GM18861 (cell line): ENCODE measurements around the gene TEX264.
"Not testable (repeated sequence)": the region's sequence is repeated elsewhere in the genome, so short reads cannot be mapped to it uniquely, and the experiment has no call there.

Source experiments
- ATAC-seq: cut with Tn5 transposase; IDR thresholded peaks from one replicate; pipeline ENCODE4 v1.9.1; 2021; ENCODE audit not compliant: unreplicated experiment

TEX264 gene

GRCh38 chr3:51712963-51713362 is 41.9 kb downstream of the TEX264 start:
- no peak for ATAC-seq

- ATAC-seq: no peak
Observed at GRCh38 chr3:51715231-51715976, 44.4 kb downstream of the TEX264 start.

GRCh38 chr3:51715977-51716294 is 44.9 kb downstream of the TEX264 start:
- no peak for ATAC-seq

- ATAC-seq: no peak
Observed at GRCh38 chr3:51716805-51717204, 45.8 kb downstream of the TEX264 start.

GRCh38 chr3:51717446-51717845 is 46.4 kb downstream of the TEX264 start:
- no peak for ATAC-seq

GRCh38 chr3:51717947-51718346 is 46.9 kb downstream of the TEX264 start:
- ATAC-seq: no peak

DNA sequence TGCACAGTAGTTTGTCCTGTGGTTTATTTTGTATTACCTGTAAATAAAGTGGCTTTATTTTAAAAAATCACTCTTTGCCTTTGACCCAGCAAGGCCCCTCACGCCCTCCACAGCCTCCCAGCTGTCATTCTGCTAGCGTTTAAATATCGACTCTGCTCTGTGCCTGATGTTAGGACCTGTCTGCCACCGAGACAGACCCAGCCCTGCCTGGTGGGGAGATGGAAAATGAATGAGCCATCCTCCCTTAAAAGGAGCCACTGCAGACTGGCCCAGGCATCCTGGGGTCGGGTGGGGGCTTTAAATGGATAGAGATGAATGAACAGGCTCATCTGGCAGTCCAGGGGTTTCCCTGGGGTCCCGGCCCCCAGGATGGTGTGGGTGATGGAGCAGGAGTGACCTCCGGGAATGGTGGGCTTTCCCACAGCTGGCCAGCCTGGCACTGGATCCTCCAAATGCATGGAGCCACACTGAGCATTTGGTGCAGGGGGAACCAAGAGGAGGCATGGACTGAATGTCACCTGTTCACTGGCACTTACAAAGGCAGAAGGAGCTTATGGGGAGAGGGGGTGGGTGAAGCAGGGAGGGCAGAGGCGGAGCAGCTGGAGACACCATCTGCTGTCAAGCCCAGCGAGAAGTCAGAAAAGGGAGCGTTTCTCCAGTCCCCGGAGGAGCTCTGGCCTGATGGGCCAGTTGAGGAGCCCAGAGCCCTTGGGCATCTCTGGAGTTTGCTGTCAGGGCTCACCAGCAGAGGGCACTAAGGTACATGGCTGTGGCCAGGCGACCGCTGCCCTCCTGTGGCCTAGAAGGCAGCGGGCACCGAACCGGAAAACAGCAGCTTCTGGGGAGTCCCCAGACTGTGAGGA is 47.7 kb downstream of the TEX264 start:
- ATAC-seq: peak; percentile 81

DNA sequence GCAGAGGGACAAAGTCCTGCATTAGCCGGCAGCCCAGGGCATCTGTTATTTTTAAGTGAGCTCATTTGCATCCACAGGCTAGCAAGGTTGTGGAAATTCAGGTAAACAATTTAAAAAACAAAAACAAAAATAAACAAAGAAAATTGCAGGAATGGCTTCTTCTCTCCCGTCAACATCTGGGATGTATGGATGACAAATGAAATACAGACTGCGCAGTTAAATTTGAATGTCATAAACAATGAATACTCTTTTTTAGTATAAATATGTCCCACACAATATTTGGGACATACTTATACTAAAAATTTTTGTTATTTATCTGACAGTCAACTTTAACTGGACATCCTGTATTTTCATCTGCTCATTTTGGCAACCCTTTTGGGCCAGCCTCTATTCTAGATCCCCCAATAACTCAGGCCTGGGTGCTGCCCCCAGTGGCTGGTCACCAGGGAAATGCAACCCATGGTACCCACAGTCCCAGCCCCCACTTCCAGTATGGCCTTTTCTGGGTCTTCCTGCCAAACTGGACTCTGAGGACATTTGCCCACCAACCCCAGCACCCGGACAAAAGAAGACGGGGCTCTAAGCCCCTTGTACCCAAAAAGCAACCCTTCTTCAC is 48.5 kb downstream of the TEX264 start:
- ATAC-seq: no peak

DNA sequence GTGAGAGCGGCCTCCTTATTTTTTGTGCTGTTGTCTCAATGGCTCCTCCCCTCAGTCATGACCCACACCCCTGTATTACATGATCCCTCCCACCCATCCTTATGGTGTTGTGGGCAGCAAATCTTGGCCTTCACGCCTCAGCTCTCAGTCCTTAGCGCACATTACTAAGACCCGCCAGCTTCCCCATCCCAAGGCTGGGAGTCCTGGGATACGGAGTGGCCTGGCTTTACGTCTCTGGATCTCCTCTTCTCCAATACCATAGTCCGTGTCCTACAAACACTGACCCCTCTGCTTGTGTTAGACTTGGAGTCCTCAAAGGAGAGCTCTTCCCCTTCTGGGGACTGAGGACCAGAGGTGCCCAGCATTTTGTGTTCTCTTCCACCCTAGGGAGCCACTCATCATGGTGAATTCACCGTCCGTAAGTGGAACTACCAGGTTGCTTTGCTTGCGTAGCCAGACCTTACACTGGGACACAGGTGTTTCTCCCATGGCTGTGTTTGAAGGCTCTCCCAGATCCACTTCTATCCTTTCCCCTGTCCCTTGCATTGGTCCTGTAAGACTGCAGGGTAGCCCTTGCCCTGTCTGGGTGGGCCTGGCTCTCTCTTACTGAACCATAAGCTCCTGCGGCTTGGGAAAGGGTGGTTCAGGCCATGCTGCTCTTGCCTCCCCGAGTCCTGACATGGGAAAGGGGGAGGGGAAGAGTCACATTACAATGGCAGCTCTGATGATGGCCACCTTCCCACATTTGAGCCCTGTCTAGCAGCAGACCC is 49.4 kb downstream of the TEX264 start:
- ATAC-seq: no peak

GRCh38 chr3:51721062-51721745 is 50.2 kb downstream of the TEX264 start:
- ATAC-seq: no peak

DNA sequence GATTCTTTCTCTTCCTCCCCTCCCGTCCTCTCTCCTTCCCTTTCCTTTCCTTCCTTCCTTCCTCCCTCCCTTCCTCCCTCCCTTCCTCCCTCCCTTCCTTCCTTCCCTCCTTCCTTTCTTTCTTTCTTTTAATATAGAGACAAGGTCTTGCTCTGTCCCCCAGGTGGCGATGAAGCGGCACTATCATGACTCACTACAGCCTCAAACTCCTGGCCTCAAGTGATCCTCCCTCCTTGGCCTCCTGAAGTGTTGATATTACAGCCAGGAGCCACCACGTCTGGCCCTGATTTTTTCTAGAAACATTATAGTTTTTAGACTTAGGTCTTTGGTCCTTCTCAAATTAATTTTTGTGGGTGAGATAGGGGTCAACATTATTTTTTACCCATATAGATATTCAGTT is 51.3 kb downstream of the TEX264 start:
- no peak for ATAC-seq

GRCh38 chr3:51727500-51727899 is 56.4 kb downstream of the TEX264 start:
- ATAC-seq: no peak

GRCh38 chr3:51729042-51729633 is 58.1 kb downstream of the TEX264 start:
- ATAC-seq: no peak

DNA sequence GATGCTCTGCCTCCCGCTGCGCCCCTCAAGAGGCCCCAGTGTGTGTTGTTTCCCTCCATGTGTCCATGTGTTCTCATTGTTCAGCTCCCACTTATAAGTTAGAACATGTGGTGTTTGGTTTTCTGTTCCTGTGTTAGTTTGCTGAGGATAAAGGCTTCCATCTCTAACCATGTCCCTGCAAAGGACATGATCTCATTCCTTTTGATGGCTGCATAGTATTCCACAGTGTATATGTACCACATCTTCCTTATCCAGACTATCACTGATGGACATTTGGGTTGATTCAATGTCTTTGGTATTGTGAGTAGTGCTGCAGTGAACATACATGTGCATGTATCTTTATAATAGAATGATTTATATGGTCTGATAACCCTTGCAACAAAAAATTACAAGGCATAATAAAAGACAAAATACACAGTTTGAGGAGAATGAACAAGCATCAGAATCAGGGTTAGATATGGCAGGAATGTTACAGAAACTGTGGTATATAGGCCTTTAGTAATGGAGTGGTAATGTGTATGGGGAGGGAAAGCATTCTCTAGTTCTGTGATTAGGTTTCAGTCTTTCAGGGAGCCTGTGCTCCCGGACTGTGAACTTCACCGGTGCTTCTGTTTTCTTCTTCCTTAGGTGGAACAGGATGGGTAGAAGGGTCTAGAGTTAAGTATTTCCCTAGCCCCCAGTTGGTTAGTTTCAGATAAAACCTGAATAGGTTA is 63.0 kb downstream of the TEX264 start:
- no peak for ATAC-seq

DNA sequence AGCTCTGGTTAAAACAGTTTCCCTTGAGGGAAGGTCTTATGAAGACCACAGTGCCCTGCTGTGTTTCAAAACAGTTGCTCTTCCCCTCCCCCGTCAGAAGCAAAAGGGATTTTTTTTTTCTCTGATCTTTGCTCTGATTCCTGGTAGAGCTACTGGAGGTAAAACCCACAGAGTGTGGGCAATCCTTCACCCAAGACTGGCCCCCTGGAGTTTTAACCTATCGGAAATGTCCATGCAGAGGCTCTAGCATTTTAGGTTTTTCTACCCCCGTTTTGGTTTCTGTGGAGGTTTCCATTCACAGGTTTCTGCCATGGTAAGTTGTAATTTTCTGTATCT is 63.5 kb downstream of the TEX264 start:
- no peak for ATAC-seq

GRCh38 chr3:51735039-51735438 is 64.0 kb downstream of the TEX264 start:
- ATAC-seq: no peak

DNA sequence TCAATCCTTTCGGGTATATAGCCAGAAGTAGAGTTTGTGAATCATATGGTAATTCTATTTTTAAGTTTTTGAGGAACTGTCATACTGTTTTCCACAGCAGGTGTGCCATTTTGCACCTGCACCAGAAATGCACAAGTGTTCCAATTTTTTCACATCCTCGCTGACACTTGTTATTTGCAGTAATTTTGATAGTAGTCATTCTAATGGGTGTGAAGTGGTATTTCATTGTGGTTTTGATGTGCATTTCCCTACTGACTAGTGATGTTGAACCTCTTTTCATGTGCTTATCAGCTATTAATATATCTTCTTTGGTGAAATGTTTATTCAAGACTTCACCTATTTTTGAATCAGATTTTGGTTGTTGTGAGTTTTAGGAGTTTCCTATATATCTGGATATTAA is 64.9 kb downstream of the TEX264 start:
- ATAC-seq: no peak

GRCh38 chr3:51739110-51739509 is 68.1 kb downstream of the TEX264 start:
- no peak for ATAC-seq

DNA sequence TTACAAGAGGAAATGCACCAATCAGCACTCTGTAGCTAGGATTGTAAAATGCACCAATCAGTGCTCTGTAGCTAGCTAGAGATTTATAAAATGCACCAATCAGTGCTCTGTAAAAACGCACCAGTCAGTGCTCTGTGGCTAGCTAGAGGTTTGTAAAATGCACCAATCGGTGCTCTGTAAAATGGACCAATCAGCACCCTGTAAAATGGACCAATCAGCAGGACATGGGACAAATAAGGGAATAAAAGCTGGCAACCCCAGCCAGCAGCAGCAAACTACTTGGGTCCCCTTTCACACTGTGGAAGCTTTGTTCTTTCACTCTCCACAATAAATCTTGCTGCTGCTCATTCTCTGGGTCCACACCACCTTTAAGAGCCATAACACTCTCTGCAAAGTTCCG is 71.3 kb downstream of the TEX264 start:
- ATAC-seq: not testable (repeated sequence)

GRCh38 chr3:51742978-51743377 is 71.9 kb downstream of the TEX264 start:
- not testable (repeated sequence) for ATAC-seq
